K562 (cell line): ENCODE results near the gene PPM1D. TPM values are rescaled to one million over a fixed set of nuclear protein-coding genes. Genes with fewer than 3 reads are reported as not detected.

Experiments
- ATAC-seq: fragments of 200-7000 bp; cut with Tn5 transposase; 3 replicates; pipeline ENCODE4 v1.9.1; 2020; ENCODE audit warnings: moderate library complexity
- BruUV-seq: library from RNA; stranded (reverse); fragments of 400-500 nt; replicated peaks from 2 replicates; lab custom pipeline; 2021; lab: Mats Ljungman, UMichigan
- CTCF ChIA-PET: fragments of 300-600 bp; formaldehyde crosslinking; extraction: SDS; loops from one replicate; lab custom pipeline; 2021; ENCODE audit warnings: low intra/inter-chr PET ratio; lab: Yijun Ruan, JAX
- POLR2A ChIA-PET: fragments of 300-600, 350-650 bp; sonication (Branson Sonifier 250); formaldehyde crosslinking; extraction: SDS; loops from one replicate; lab custom pipeline; 2021; ENCODE audit warnings: antibody characterized with exemption, inconsistent platforms; lab: Yijun Ruan, JAX
- DNase-seq, 4 experiments: peaks; one replicate each; pipeline versions ENCODE4 v3.0.0 to v3.0.0-alpha.2; 2011 to 2018; ENCODE audit warnings: low spot score in 3 of 4, mixed read lengths in 3 of 4; ENCODE audit errors: extremely low read depth in 1 of 4
- FAIRE-seq: peaks from 2 replicates; lab custom pipeline; 2011; peaks lifted over from hg19 to GRCh38; lab: Jason Lieb, UNC
- H2AFZ ChIP-seq: 2 replicates; pipeline ENCODE4 v1.6.0; 2011; ENCODE audit warnings: low read depth, low read length, control low read depth, inconsistent platforms
- H3K27ac ChIP-seq: fragments of 200-600 bp; 3 replicates; pipeline ENCODE4 v1.8.0; 2011; ENCODE audit warnings: low read depth, mild to moderate bottlenecking, control low read depth, inconsistent platforms, low read length, moderate library complexity, mixed read lengths; ENCODE audit errors: extremely low read depth
- H3K27me3 ChIP-seq, 2 experiments: fragments of 300-600 bp in 1 of 2; 2 replicates in 1 of 2; 3 replicates in 1 of 2; pipeline versions ENCODE4 v1.6.0 to v1.8.0; 2011; ENCODE audit warnings: inconsistent platforms in 2 of 2, low read length in 2 of 2, mild to moderate bottlenecking in 1 of 2, mixed read lengths in 1 of 2, moderate library complexity in 1 of 2; ENCODE audit not compliant: control insufficient read depth in 2 of 2, insufficient read depth in 2 of 2
- H3K36me3 ChIP-seq: fragments of 300-600 bp; 3 replicates; pipeline ENCODE4 v1.8.0; 2011; ENCODE audit warnings: mild to moderate bottlenecking, low read length, inconsistent platforms; ENCODE audit not compliant: control insufficient read depth, insufficient read depth
- H3K4me1 ChIP-seq, 2 experiments: fragments of 200-600 bp in 1 of 2; replicated peaks in 1 of 2; 2 replicates in 1 of 2; 3 replicates in 1 of 2; pipeline versions ENCODE4 v1.5.1 to v1.8.0; 2011; ENCODE audit warnings: inconsistent platforms in 2 of 2, low read length in 2 of 2, mild to moderate bottlenecking in 1 of 2, mixed read lengths in 1 of 2, moderate library complexity in 1 of 2; ENCODE audit not compliant: control insufficient read depth in 2 of 2, insufficient read depth in 2 of 2
- H3K4me2 ChIP-seq: 2 replicates; pipeline ENCODE4 v1.6.1; 2011; ENCODE audit warnings: low read length, control low read depth, inconsistent platforms, mixed read lengths; ENCODE audit not compliant: insufficient read depth
- H3K4me3 ChIP-seq: fragments of 200-600 bp; sonication (generic), shearing (Covaris generic); 2 replicates; pipeline ENCODE4 v1.5.1; 2016; ENCODE audit warnings: control low read depth, inconsistent platforms
- H3K79me2 ChIP-seq: fragments of 200-600 bp; 3 replicates; pipeline ENCODE4 v1.8.0; 2011; ENCODE audit warnings: low read length, inconsistent platforms; ENCODE audit not compliant: control insufficient read depth, insufficient read depth
- H3K9ac ChIP-seq, 2 experiments: 2 replicates each; pipeline versions ENCODE4 v1.6.0 to v1.6.1; 2011; ENCODE audit warnings: low read depth in 2 of 2, low read length in 2 of 2, control low read depth in 1 of 2, inconsistent platforms in 1 of 2, mild to moderate bottlenecking in 1 of 2, mixed read lengths in 1 of 2; ENCODE audit not compliant: insufficient read depth in 1 of 2
- H3K9me1 ChIP-seq: one replicate; pipeline ENCODE4 v1.6.0; 2011; ENCODE audit warnings: inconsistent platforms, mild to moderate bottlenecking, low read length, moderate library complexity; ENCODE audit not compliant: control insufficient read depth, insufficient read depth
- H3K9me3 ChIP-seq: replicated peaks from 2 replicates; pipeline ENCODE4 v1.5.1; 2011; ENCODE audit warnings: low read depth, low read length, inconsistent platforms; ENCODE audit not compliant: control insufficient read depth, insufficient read depth
- H4K20me1 ChIP-seq: replicated peaks from 2 replicates; pipeline ENCODE4 v1.6.1; 2011; ENCODE audit warnings: low read length, inconsistent platforms, mixed read lengths; ENCODE audit not compliant: control insufficient read depth, insufficient read depth
- RAD51 ChIP-seq: fragments of 450-650 bp; IDR thresholded peaks from 2 replicates; pipeline ENCODE4 v1.7.1; 2016; ENCODE audit warnings: low read depth, mild to moderate bottlenecking, borderline replicate concordance
- WGBS: fragments of 100-300 bp; shearing (Covaris generic); methylation state at CpG from one replicate; pipeline ENCODE4 v1.1.6; 2016; ENCODE audit warnings: low coverage, mixed read lengths; ENCODE audit not compliant: insufficient coverage; ENCODE audit errors: missing lambda C conversion rate; 5-methylcytosine and 5-hydroxymethylcytosine counted together
- in situ Hi-C: fragments of 300-500 bp; cut with MboI; formaldehyde crosslinking; loops from 4 replicates; pipeline ENCODE4 v1.15.0; 2018; ENCODE audit warnings: inconsistent platforms, mixed read lengths
- intact Hi-C: fragments of 100-400 bp; cut with micrococcal nuclease; formaldehyde crosslinking; loops from 2 replicates; pipeline ENCODE4 v1.14.2; 2022
- polyA plus RNA-seq, 8 experiments: library from polyadenylated mRNA; depleted of rRNA in 4 of 8; stranded (reverse) in 5 of 8; unstranded in 3 of 8; fragments of >200 nt; fragmentation: Nextera tagmentation in 2 of 8; fragmentation: Illumina TruSeq in 1 of 8; extraction: Ambion mirVana in 2 of 8; extraction: Trizol in 1 of 8; gene quantifications; 2 replicates each; pipeline versions ENCODE4 v1.2.1 to v1.2.3, GENCODE V29; 2011 to 2014; ENCODE audit warnings: inconsistent platforms in 1 of 8, missing spikeins in 1 of 8
- total RNA-seq, 7 experiments: library from RNA; depleted of rRNA in 6 of 7; stranded (reverse); fragments of >200 nt in 6 of 7; fragmentation: Illumina TruSeq in 2 of 7; extraction: Trizol in 2 of 7; gene quantifications; 2 replicates each; pipeline versions ENCODE4 v1.2.1 to v1.2.3, GENCODE V29; 2011 to 2021; ENCODE audit warnings: low replicate concordance in 1 of 7
- TF ChIP-seq, protein P1 (sequence below), 3 experiments: fragments of 200-800 bp in 1 of 3; fragments of 250-450 bp in 1 of 3; fragments of 450-650 bp in 1 of 3; sonication (Bioruptor Pico) in 1 of 3; sonication (Bioruptor generic) in 1 of 3; formaldehyde crosslinking in 1 of 3; IDR thresholded peaks; 2 replicates each; pipeline versions ENCODE4 v1.6.1 to v1.8.0; 2016 to 2022; ENCODE audit warnings: mild to moderate bottlenecking in 2 of 3, missing genetic modification characterization in 2 of 3, missing compliant biosample characterization in 1 of 3, moderate library complexity in 1 of 3

Gene PPM1D
- total and polyA plus RNA-seq, 9 of the 15 experiments (the other 6 are each of a cell fraction or from before 2014, with no cell fraction given) = 2.1 to 19.0 (median 7.8) TPM

DNA sequence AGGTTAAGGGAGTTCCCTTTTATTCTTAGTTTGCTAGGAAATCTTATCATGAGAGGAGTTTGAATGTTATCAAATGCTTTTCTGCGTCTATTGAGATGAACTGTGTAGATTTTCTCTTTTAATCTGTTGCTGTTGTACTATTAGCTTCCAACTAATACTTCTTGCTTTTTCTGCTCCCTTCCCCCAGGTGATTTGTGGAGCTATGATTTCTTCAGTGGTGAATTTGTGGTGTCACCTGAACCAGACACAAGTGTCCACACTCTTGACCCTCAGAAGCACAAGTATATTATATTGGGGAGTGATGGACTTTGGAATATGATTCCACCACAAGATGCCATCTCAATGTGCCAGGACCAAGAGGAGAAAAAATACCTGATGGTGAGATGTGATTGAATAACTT lies 47.7 kb downstream of the PPM1D start:
- TF ChIP-seq RAD51 = no peak
- TF ChIP-seq, protein P1, sequence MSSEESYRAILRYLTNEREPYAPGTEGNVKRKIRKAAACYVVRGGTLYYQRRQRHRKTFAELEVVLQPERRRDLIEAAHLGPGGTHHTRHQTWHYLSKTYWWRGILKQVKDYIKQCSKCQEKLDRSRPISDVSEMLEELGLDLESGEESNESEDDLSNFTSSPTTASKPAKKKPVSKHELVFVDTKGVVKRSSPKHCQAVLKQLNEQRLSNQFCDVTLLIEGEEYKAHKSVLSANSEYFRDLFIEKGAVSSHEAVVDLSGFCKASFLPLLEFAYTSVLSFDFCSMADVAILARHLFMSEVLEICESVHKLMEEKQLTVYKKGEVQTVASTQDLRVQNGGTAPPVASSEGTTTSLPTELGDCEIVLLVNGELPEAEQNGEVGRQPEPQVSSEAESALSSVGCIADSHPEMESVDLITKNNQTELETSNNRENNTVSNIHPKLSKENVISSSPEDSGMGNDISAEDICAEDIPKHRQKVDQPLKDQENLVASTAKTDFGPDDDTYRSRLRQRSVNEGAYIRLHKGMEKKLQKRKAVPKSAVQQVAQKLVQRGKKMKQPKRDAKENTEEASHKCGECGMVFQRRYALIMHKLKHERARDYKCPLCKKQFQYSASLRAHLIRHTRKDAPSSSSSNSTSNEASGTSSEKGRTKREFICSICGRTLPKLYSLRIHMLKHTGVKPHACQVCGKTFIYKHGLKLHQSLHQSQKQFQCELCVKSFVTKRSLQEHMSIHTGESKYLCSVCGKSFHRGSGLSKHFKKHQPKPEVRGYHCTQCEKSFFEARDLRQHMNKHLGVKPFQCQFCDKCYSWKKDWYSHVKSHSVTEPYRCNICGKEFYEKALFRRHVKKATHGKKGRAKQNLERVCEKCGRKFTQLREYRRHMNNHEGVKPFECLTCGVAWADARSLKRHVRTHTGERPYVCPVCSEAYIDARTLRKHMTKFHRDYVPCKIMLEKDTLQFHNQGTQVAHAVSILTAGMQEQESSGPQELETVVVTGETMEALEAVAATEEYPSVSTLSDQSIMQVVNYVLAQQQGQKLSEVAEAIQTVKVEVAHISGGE (CRISPR knock-in tag; IDR thresholded peaks at IDR 0.05) = peak in 1 of 3 experiments; percentile 80; a peak in 2 of 6 replicates
- no peaks in the 10 kb centered on the region for H4K20me1 ChIP-seq
- no peak overlapping the region for H2AFZ ChIP-seq
- POLR2A ChIA-PET = no interaction called here
- BruUV-seq = no TSS peak
- no peak overlapping the region for H3K4me2 ChIP-seq
- peaks cover 7% of the 10 kb centered on the region; the same call in 2 of the 3 replicates for H3K79me2 ChIP-seq
- H3K4me3 ChIP-seq = no peak overlapping the region
- no peak for DNase-seq
- ATAC-seq = no peak
- no peak overlapping the region for H3K27ac ChIP-seq
- H3K9ac ChIP-seq = no peak overlapping the region
- no peaks in the 10 kb centered on the region for H3K27me3 ChIP-seq
- H3K9me1 ChIP-seq = no peaks in the 10 kb centered on the region
- H3K9me3 ChIP-seq = no peaks in the 10 kb centered on the region
- peaks cover 35% of the 10 kb centered on the region; the same call in 2 of the 3 replicates for H3K36me3 ChIP-seq
- in situ Hi-C loops = loop anchor here (10.0 kb wide), 1 partner anchor 543 kb away; no protein-coding TSS in a partner anchor
- no peak for FAIRE-seq
- intact Hi-C loops = no loop called here
- CTCF ChIA-PET = no interaction called here
- no peaks in the 10 kb centered on the region for H3K4me1 ChIP-seq
- WGBS = 96% methylated on average over 1 of the region's 1 CpG
